GM12891 (cell line): ENCODE data around the gene EFEMP2.

ENCODE experiments used
- POLR2A ChIP-seq: IDR thresholded peaks from 2 replicates; pipeline ENCODE4 v1.6.1; 2011; ENCODE audit warnings: low read depth, low read length, control low read depth
- POLR2AphosphoS5 ChIP-seq: IDR thresholded peaks from 2 replicates; pipeline ENCODE4 v1.6.1; 2011; ENCODE audit warnings: low read depth, low read length, control low read depth
- SPI1 ChIP-seq: IDR thresholded peaks from 2 replicates; pipeline ENCODE4 v1.6.1; 2011; ENCODE audit warnings: low read depth, low read length, control low read depth

DNA sequence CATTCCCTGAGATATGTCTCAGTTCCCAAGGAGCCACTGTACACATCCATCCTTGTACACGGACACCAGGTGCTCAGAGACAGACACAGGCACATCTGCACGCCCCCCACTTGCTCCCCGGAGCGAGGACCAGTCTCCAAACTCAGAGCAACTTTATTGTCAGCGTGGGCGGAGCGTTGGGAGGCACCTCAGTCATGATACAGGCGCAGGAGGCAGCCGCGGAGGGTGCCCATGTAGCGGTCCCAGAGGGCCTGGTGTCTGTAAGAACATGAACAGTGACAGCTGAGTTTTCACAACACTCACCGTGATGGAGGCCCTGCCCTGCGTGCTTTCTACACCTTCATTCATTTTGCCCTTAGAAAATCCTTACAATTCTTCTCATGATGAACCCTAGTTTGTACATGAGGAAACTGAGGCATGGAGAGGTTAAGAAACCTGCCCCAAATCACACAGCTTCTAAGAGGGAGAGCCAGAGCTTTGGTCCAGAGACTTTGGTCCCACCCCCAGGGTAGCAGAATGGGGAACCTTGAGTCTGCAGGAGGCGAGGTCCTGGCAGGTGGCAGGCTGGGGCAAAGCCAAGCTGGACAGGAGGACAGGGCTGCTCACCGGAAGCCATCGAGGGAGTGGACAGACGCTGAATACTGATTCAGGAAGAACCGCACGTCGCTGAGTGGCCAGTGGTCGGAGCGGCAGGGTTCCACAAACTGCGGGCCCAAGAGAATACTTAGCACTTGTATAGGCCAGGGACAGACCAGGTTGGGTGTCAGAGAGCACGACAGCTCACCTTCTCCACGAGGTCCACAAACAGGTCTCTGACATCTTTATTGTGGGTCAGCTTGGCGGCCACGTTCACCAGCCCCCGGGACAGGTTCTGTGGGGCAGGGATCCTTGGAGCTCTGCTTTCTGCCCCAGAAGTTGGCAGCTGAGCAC lies 11.5 kb upstream of the EFEMP2 start:
- TF ChIP-seq POLR2AphosphoS5 (no peak), POLR2A (no peak), SPI1 (no peak)
